DOHH2 (cell line): Measurements from ENCODE around the gene HECW1.

Experiments
- H3F3A ChIP-seq: fragments of 200-600 bp; sonication (generic), shearing (Covaris generic); 2 replicates; pipeline ENCODE4 v1.6.0; 2016; ENCODE audit warnings: antibody characterized with exemption, mild to moderate bottlenecking; ENCODE audit not compliant: control insufficient read depth, insufficient read depth
- H3K27ac ChIP-seq: fragments of 200-600 bp; sonication (generic); 2 replicates; pipeline ENCODE4 v1.5.1; 2014; ENCODE audit warnings: low read depth, mild to moderate bottlenecking, low read length, moderate library complexity
- H3K27me3 ChIP-seq: fragments of 200-600 bp; sonication (generic); 2 replicates; pipeline ENCODE4 v1.6.1; 2014; ENCODE audit warnings: mild to moderate bottlenecking, low read length, mixed read lengths; ENCODE audit not compliant: control insufficient read depth
- H3K36me3 ChIP-seq: fragments of 200-600 bp; sonication (generic); 2 replicates; pipeline ENCODE4 v1.6.1; 2014; ENCODE audit warnings: mild to moderate bottlenecking, low read length, moderate library complexity, mixed read lengths; ENCODE audit not compliant: control insufficient read depth
- H3K4me1 ChIP-seq: fragments of 200-600 bp; sonication (generic); 2 replicates; pipeline ENCODE4 v1.6.1; 2014; ENCODE audit warnings: mild to moderate bottlenecking, low read length, mixed read lengths; ENCODE audit not compliant: control insufficient read depth
- H3K4me2 ChIP-seq: fragments of 200-600 bp; sonication (generic); 2 replicates; pipeline ENCODE4 v1.6.0; 2014; ENCODE audit warnings: mild to moderate bottlenecking, low read length, moderate library complexity
- H3K4me3 ChIP-seq: fragments of 200-600 bp; sonication (generic); 2 replicates; pipeline ENCODE4 v1.5.1; 2014; ENCODE audit warnings: mild to moderate bottlenecking, low read length, mixed read lengths
- H3K79me2 ChIP-seq: fragments of 200-600 bp; sonication (generic); 2 replicates; pipeline ENCODE4 v1.6.1; 2014; ENCODE audit warnings: mild to moderate bottlenecking, low read length, mixed read lengths; ENCODE audit not compliant: control insufficient read depth
- H3K9me2 ChIP-seq: fragments of 200-600 bp; sonication (generic); replicated peaks from 2 replicates; pipeline ENCODE4 v1.6.1; 2014; ENCODE audit warnings: mild to moderate bottlenecking, low read length, mixed read lengths; ENCODE audit not compliant: control insufficient read depth
- H3K9me3 ChIP-seq: fragments of 200-600 bp; sonication (generic); 2 replicates; pipeline ENCODE4 v1.6.1; 2014; ENCODE audit warnings: antibody characterized with exemption, low read length, mixed read lengths; ENCODE audit not compliant: control insufficient read depth, insufficient read depth
- H4K20me1 ChIP-seq: fragments of 200-600 bp; sonication (generic); 2 replicates; pipeline ENCODE4 v1.6.0; 2014; ENCODE audit warnings: low read depth, mild to moderate bottlenecking, antibody characterized with exemption, low read length, moderate library complexity; ENCODE audit not compliant: control insufficient read depth, insufficient read depth
- CTCF ChIP-seq: fragments of 200-600 bp; sonication (generic); IDR thresholded peaks from one replicate; pipeline ENCODE4 v1.5.1; 2014; ENCODE audit warnings: antibody characterized with exemption, mild to moderate bottlenecking, low read depth, low read length; ENCODE audit not compliant: poor library complexity, severe bottlenecking
- EZH2phosphoT487 ChIP-seq: fragments of 200-600 bp; sonication (generic); IDR thresholded peaks from 2 replicates; pipeline ENCODE4 v1.6.1; 2017; ENCODE audit warnings: borderline replicate concordance, mild to moderate bottlenecking, antibody characterized with exemption, low read length, moderate library complexity, mixed read lengths

Gene HECW1

GRCh38 chr7:43117861-43118260, 5.4 kb downstream of the HECW1 start:
- Histone ChIP-seq H3K9me2 (no peaks in the 10 kb centered on the region), H3K4me2 (no peak overlapping the region), H3K27ac (no peak overlapping the region), H4K20me1 (no peaks in the 10 kb centered on the region), H3K79me2 (no peaks in the 10 kb centered on the region), H3K4me3 (no peak overlapping the region), H3K9me3 (no peaks in the 10 kb centered on the region), H3K4me1 (no peaks in the 10 kb centered on the region), H3K36me3 (no peaks in the 10 kb centered on the region), H3F3A (no peaks in the 10 kb centered on the region), H3K27me3 (peaks cover 22% of the 10 kb centered on the region)
- TF ChIP-seq CTCF, result no peak
- TF ChIP-seq EZH2phosphoT487, result no peak

GRCh38 chr7:43118313-43118712, 5.9 kb downstream of the HECW1 start:
- H3K4me1 ChIP-seq, result no peaks in the 10 kb centered on the region
- no peaks in the 10 kb centered on the region for H3F3A ChIP-seq
- H3K27me3 ChIP-seq, result peaks cover 22% of the 10 kb centered on the region
- no peaks in the 10 kb centered on the region for H3K79me2 ChIP-seq
- H3K9me3 ChIP-seq, result no peaks in the 10 kb centered on the region
- H3K9me2 ChIP-seq, result no peaks in the 10 kb centered on the region
- H3K27ac ChIP-seq, result no peak overlapping the region
- H3K4me2 ChIP-seq, result no peak overlapping the region
- no peaks in the 10 kb centered on the region for H3K36me3 ChIP-seq
- no peak overlapping the region for H3K4me3 ChIP-seq
- TF ChIP-seq EZH2phosphoT487 (no peak), CTCF (no peak)
- no peaks in the 10 kb centered on the region for H4K20me1 ChIP-seq

- Histone ChIP-seq H3K9me2 (no peaks in the 10 kb centered on the region), H3K79me2 (no peaks in the 10 kb centered on the region), H3K4me2 (no peak overlapping the region), H3F3A (no peaks in the 10 kb centered on the region), H3K9me3 (no peaks in the 10 kb centered on the region), H4K20me1 (no peaks in the 10 kb centered on the region), H3K4me1 (no peaks in the 10 kb centered on the region), H3K36me3 (no peaks in the 10 kb centered on the region), H3K4me3 (no peak overlapping the region), H3K27me3 (peaks cover 12% of the 10 kb centered on the region), H3K27ac (no peak overlapping the region)
- TF ChIP-seq EZH2phosphoT487 (no peak), CTCF (no peak)
Measured at GRCh38 chr7:43119371-43120075, 7.1 kb downstream of the HECW1 start.
